Chondrocyte (in vitro differentiated cells): ENCODE data around the gene MRPS18B. TPM values are rescaled to one million over a fixed set of nuclear protein-coding genes. Genes with fewer than 3 reads are reported as not detected.

Experiments used
- DNase-seq: peaks from one replicate; pipeline ENCODE4 v3.0.0; 2021; ENCODE audit warnings: mixed read lengths, low spot score
- H3K27ac Mint-ChIP-seq: one replicate; pipeline ENCODE4 v1.8.0; 2021; ENCODE audit warnings: mild to moderate bottlenecking, moderate library complexity, mixed read lengths; ENCODE audit not compliant: unreplicated experiment
- H3K27me3 Mint-ChIP-seq: 2 replicates; pipeline ENCODE4 v1.8.0; 2021; ENCODE audit warnings: low read depth, mixed read lengths
- H3K36me3 Mint-ChIP-seq: 2 replicates; pipeline ENCODE4 v1.8.0; 2021; ENCODE audit warnings: low read depth, mixed read lengths
- H3K4me1 Mint-ChIP-seq: 2 replicates; pipeline ENCODE4 v1.8.0; 2021; ENCODE audit warnings: low read depth, mild to moderate bottlenecking, mixed read lengths
- H3K4me3 Mint-ChIP-seq: one replicate; pipeline ENCODE4 v1.8.0; 2021; ENCODE audit warnings: mild to moderate bottlenecking, moderate library complexity, mixed read lengths; ENCODE audit not compliant: unreplicated experiment
- H3K9me3 Mint-ChIP-seq: 2 replicates; pipeline ENCODE4 v1.8.0; 2021; ENCODE audit warnings: low read depth, mixed read lengths
- total RNA-seq: library from RNA; stranded (reverse); gene quantifications from 3 replicates; pipeline ENCODE4 v1.2.1, GENCODE V29; 2021
- TF ChIP-seq, protein P1 (sequence below): fragments of 200-600 bp; sonication (generic); IDR thresholded peaks from 2 replicates; pipeline ENCODE4 v1.5.0; 2021; ENCODE audit warnings: antibody characterized with exemption, mild to moderate bottlenecking, moderate library complexity

The MRPS18B gene
- total RNA-seq, 1 donor from 2014 or later, result 24.7 TPM

DNA sequence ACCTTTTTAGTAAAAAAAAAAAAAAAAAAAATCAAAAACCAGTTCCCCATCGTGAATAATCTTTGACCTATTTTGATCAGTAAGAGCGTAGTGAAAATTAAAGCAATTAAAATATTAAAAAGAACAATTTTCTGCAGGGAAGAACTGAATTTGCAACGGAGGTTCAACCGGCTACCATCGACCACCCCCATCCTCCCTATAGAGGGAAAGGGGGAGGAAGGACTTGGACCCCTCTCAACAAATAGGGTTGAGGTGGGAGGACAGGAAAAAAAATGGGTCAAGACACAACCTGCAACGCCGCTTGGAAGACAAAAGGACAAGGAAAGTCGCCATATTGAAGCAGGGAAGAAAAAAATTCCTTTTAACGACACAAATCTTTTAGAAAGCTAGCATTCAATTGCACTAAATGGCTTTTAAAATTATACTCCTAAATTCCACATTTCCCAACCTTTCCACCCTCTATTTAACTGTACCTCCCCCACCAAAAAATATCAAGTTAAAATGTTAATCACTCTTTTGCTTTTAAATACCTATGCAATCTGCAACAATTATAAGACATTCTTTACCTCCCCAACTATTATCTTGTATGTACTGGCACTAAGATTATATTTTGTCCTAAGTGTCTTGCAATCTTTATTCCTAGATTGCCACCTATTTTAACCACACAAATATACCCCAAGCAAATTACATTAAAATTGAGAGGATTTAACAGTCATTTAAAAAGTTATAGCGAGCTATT lies 2.3 kb upstream of the MRPS18B start:
- Mint-ChIP-seq H3K36me3 (peaks cover 19% of the 10 kb centered on the region), H3K4me1 (peaks cover 54% of the 10 kb centered on the region)
- no peak for DNase-seq

DNA sequence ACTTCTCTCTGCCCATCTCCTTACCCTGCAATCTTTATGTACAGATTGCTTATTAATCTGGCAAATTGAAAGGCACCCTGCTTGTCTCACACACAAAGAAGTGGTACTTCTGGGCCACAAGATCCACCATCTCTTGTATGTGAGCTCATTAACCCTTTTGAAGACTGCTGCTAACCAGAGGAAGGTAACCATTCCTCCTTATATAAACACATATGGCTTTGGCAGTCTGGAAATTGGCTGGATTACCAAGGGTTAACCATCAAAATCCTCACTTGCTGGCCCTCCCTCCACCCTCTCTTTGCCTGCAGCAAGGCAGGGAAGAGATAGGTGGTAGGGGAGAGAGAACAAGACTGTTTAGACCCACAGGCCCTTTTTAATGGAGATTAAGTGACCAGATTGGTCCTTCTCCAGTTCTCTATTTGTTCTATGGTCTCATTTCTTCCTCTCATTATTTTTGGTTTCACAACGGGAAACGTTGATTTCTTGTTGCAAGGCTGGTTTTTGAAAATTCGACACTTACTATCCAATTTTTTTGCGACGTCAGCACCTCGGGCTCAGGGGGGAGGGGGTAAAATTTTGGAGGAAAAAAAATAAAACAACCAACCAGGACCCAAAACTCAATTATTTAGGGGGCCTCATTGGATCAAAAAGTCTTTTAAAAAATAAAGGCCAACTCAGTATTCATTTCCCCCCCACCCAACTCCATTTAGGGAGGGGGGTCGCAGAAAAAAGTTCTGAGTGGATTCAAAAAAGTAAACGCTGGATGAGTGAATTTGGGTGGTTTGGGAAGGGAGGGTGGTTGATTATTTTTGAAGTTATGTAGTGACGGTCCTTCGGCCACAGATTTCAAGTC lies 1.5 kb upstream of the MRPS18B start:
- Mint-ChIP-seq H3K4me3 (peak overlapping the region; percentile 99), H3K4me1 (peaks cover 48% of the 10 kb centered on the region), H3K9me3 (no peaks in the 10 kb centered on the region), H3K36me3 (peaks cover 19% of the 10 kb centered on the region), H3K27ac (peak overlapping the region; percentile 100), H3K27me3 (no peaks in the 10 kb centered on the region)
- TF ChIP-seq, protein P1, sequence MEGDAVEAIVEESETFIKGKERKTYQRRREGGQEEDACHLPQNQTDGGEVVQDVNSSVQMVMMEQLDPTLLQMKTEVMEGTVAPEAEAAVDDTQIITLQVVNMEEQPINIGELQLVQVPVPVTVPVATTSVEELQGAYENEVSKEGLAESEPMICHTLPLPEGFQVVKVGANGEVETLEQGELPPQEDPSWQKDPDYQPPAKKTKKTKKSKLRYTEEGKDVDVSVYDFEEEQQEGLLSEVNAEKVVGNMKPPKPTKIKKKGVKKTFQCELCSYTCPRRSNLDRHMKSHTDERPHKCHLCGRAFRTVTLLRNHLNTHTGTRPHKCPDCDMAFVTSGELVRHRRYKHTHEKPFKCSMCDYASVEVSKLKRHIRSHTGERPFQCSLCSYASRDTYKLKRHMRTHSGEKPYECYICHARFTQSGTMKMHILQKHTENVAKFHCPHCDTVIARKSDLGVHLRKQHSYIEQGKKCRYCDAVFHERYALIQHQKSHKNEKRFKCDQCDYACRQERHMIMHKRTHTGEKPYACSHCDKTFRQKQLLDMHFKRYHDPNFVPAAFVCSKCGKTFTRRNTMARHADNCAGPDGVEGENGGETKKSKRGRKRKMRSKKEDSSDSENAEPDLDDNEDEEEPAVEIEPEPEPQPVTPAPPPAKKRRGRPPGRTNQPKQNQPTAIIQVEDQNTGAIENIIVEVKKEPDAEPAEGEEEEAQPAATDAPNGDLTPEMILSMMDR, result no peak
- no peak for DNase-seq

More for the DNA sequence above, 2.3 kb upstream of the MRPS18B start:
- Mint-ChIP-seq H3K27ac (peak overlapping the region; percentile 100), H3K27me3 (no peaks in the 10 kb centered on the region), H3K4me3 (peak overlapping the region; percentile 99), H3K9me3 (no peaks in the 10 kb centered on the region)
- TF ChIP-seq, protein P1, result no peak

DNA sequence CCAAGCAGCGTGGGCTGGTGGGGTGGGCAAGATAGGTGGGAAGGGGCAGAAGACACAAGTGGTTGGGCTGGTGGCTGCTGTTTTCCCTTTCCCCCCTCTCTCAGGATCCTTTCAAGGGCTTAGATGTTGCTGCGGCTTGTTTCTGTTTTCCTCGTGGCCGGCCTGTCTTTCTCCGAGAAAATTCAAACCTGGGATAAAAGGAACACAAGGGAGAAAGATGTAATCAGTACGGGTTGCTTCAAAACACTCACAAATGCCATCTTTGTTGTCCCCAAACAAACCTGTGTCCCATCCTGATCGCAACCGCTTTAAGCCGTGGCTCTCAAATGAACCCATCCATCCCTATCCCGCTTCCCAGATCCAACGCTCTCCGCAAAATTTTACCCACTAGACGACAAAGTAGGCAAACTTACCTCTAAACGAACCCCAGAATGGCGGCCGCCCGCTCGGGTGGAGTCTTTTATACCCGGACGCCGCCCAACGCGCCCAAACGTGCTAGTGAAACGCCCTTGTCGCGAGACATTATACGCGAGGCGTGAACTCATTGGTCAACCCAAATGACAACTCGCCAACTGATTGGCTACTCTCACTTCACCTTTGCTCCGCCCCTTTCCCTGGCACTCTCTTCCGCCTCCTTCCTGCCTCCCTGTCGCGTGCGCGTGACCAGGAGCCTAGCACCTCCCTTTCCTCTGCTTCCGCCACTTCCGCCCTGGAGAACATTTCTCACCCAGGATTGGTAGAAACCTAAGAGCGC lies 652 bp upstream of the MRPS18B start, which contains the start of gene PPP1R10:
TSS of gene PPP1R10 (minus strand) at position 433 of the 754 bp plus-strand sequence. CDS start 7,299 bp downstream, outside the sequence.
- peaks cover 40% of the 10 kb centered on the region for H3K4me1 Mint-ChIP-seq
- H3K36me3 Mint-ChIP-seq, result peaks cover 19% of the 10 kb centered on the region
- peak within 1 kb of the TSS; percentile 99 for H3K4me3 Mint-ChIP-seq
- H3K9me3 Mint-ChIP-seq, result no peaks in the 10 kb centered on the region
- peak; percentile 100 for DNase-seq
- H3K27me3 Mint-ChIP-seq, result no peaks in the 10 kb centered on the region
- TF ChIP-seq, protein P1, result no peak
- H3K27ac Mint-ChIP-seq, result peak within 1 kb of the TSS; percentile 100

- no peaks in the 10 kb centered on the region for H3K27me3 Mint-ChIP-seq
- H3K27ac Mint-ChIP-seq, result peak overlapping the region; percentile 100
- peak overlapping the region; percentile 99 for H3K4me3 Mint-ChIP-seq
- H3K9me3 Mint-ChIP-seq, result no peaks in the 10 kb centered on the region
- H3K4me1 Mint-ChIP-seq, result peaks cover 28% of the 10 kb centered on the region
- peaks cover 21% of the 10 kb centered on the region for H3K36me3 Mint-ChIP-seq
- peak; percentile 17 for DNase-seq
- TF ChIP-seq, protein P1, result no peak
These were observed 694 bp downstream of the MRPS18B start for GRCh38 chr6:30618270-30618797.
